ENCODE measurements around the gene CFAP74. TPM values are rescaled to one million over a fixed set of nuclear protein-coding genes. Genes with fewer than 3 reads are reported as not detected.
A peak's percentile ranks its signal among the peaks of the same experiment; 100 is the strongest.

The CFAP74 gene
- total RNA-seq, 1 donor from 2014 or later, result not detected

GRCh38 chr1:1922702-1922955, 81.0 kb downstream of the CFAP74 start:
- no peak for DNase-seq (ENCODE audit: low spot score)
- intact Hi-C loops (cut with DNase I), result no loop called here

GRCh38 chr1:1921901-1922701, 81.5 kb downstream of the CFAP74 start:
- intact Hi-C loops (cut with DNase I), result no loop called here
- no peak for DNase-seq (ENCODE audit: low spot score)

GRCh38 chr1:1921459-1921862, 82.1 kb downstream of the CFAP74 start:
- no peak for DNase-seq (ENCODE audit: low spot score)
- intact Hi-C loops (cut with DNase I), result no loop called here

GRCh38 chr1:1920608-1921458, 82.8 kb downstream of the CFAP74 start:
- DNase-seq (ENCODE audit: low spot score), result no peak
- intact Hi-C loops (cut with DNase I), result no loop called here

- intact Hi-C loops (cut with DNase I), result no loop called here
Observed at GRCh38 chr1:1920057-1920607, 83.5 kb downstream of the CFAP74 start.

GRCh38 chr1:1919304-1920056, 84.1 kb downstream of the CFAP74 start:
- DNase-seq (ENCODE audit: low spot score), result peak; percentile 99
- intact Hi-C loops (cut with DNase I), result no loop called here

More at GRCh38 chr1:1920057-1920607, 83.5 kb downstream of the CFAP74 start:
- DNase-seq (ENCODE audit: low spot score), result no peak

- intact Hi-C loops (cut with DNase I), result no loop called here
- DNase-seq (ENCODE audit: low spot score), result no peak
Observed at GRCh38 chr1:1918901-1919303, 84.7 kb downstream of the CFAP74 start, which contains the start of gene TMEM52. TSS of gene TMEM52 (minus strand) at chr1:1919279. CDS start at chr1:1919265, 14 bp downstream.

GRCh38 chr1:1917995-1918900, 85.3 kb downstream of the CFAP74 start:
- no peak for DNase-seq (ENCODE audit: low spot score)
- intact Hi-C loops (cut with DNase I), result no loop called here

- no peak for DNase-seq (ENCODE audit: low spot score)
- intact Hi-C loops (cut with DNase I), result no loop called here
Observed at GRCh38 chr1:1917304-1917976, 86.1 kb downstream of the CFAP74 start.

- intact Hi-C loops (cut with DNase I), result no loop called here
- no peak for DNase-seq (ENCODE audit: low spot score)
Observed at GRCh38 chr1:1916851-1917251, 86.7 kb downstream of the CFAP74 start.

- intact Hi-C loops (cut with DNase I), result no loop called here
- DNase-seq (ENCODE audit: low spot score), result no peak
Observed at GRCh38 chr1:1915911-1916840, 87.4 kb downstream of the CFAP74 start.

- intact Hi-C loops (cut with DNase I), result no loop called here
- no peak for DNase-seq (ENCODE audit: low spot score)
Observed at GRCh38 chr1:1914971-1915692, 88.5 kb downstream of the CFAP74 start, which contains the start of gene CALML6. TSS of gene CALML6 (plus strand) at chr1:1915260. CDS start at chr1:1915281, 21 bp downstream.

- intact Hi-C loops (cut with DNase I), result no loop called here
Observed at GRCh38 chr1:1914101-1914970, 89.2 kb downstream of the CFAP74 start.

GRCh38 chr1:1911350-1912041, 92.1 kb downstream of the CFAP74 start:
- no peak for DNase-seq (ENCODE audit: low spot score)
- intact Hi-C loops (cut with DNase I), result no loop called here

More at GRCh38 chr1:1914101-1914970, 89.2 kb downstream of the CFAP74 start:
- DNase-seq (ENCODE audit: low spot score), result no peak

Measured in cardiac septum (tissue), 1 donor.